Mammary epithelial cell (primary cell): ENCODE measurements around the gene SRPK2.

Source experiments
- CTCF ChIP-seq, 2 donors: IDR thresholded peaks in 1 of 2; conservative IDR thresholded peaks in 1 of 2; 2 replicates each; pipeline ENCODE4 v1.5.1; 2011 to 2012; ENCODE audit warnings: inconsistent platforms in 2 of 2, low read length in 2 of 2, mild to moderate bottlenecking in 2 of 2, control low read depth in 1 of 2, low read depth in 1 of 2; ENCODE audit not compliant: insufficient read depth in 1 of 2; ENCODE audit errors: extremely low read depth in 1 of 2
- EZH2 ChIP-seq: IDR thresholded peaks from 2 replicates; pipeline ENCODE4 v1.6.1; 2012; ENCODE audit warnings: low read length, inconsistent platforms, borderline replicate concordance

DNA sequence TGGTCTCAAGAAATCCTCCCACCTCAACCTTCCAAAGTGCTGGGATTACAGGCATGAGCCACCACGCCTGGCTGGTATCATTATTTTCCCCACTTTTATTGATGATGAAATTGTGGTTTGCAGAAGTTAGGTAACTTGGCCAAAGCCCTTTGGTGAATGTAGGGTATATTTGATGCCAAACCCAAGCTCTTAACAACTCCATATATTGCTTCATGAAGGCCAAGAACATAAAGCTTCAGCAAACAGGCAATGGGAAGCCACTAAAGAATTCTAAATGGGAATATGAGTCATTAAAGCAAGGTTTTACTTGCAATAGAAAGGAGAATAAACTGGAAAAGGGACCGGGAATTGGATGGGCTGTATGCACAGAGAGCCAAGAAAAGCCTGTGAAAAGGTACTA, 232.0 kb downstream of the SRPK2 start:
- TF ChIP-seq CTCF (conservative IDR thresholded peaks at IDR 0.05 in 1 of 2, IDR thresholded peaks at IDR 0.05 in 1 of 2; ENCODE audit: extremely low read depth in 1 of 2, insufficient read depth in 1 of 2, low read depth in 1 of 2, low read length in 2 of 2) (no peak), EZH2 (no peak)
